ENCODE data around the gene ZNF219. TPM values are rescaled to one million over a fixed set of nuclear protein-coding genes. Genes with fewer than 3 reads are reported as not detected.
A peak's percentile ranks its signal among the peaks of the same experiment; 100 is the strongest.

ZNF219 gene
- total RNA-seq, 1 donor from 2014 or later = 111 TPM

GRCh38 chr14:21106176-21106497 is 7.7 kb upstream of the ZNF219 start:
- TF ChIP-seq CTCF (IDR thresholded peaks at IDR 0.05; ENCODE audit: unreplicated experiment) = no peak
- Mint-ChIP-seq H3K4me1 (ENCODE audit: low read depth) (peaks cover 32% of the 10 kb centered on the region), H3K36me3 (ENCODE audit: insufficient read depth) (no peaks in the 10 kb centered on the region), H3K4me3 (ENCODE audit: low read depth) (no peak overlapping the region), H3K27ac (no peak overlapping the region), H3K27me3 (no peaks in the 10 kb centered on the region), H3K9me3 (ENCODE audit: low read depth) (no peaks in the 10 kb centered on the region)
- DNase-seq (ENCODE audit: low spot score, unreplicated experiment) = no peak

- no peaks in the 10 kb centered on the region for H3K9me3 Mint-ChIP-seq (ENCODE audit: low read depth)
- TF ChIP-seq CTCF (IDR thresholded peaks at IDR 0.05; ENCODE audit: unreplicated experiment) = no peak
- DNase-seq (ENCODE audit: low spot score, unreplicated experiment) = no peak
- no peaks in the 10 kb centered on the region for H3K27me3 Mint-ChIP-seq
- peaks cover 35% of the 10 kb centered on the region for H3K4me1 Mint-ChIP-seq (ENCODE audit: low read depth)
- H3K27ac Mint-ChIP-seq = no peak overlapping the region
- H3K36me3 Mint-ChIP-seq (ENCODE audit: insufficient read depth) = no peaks in the 10 kb centered on the region
- no peak overlapping the region for H3K4me3 Mint-ChIP-seq (ENCODE audit: low read depth)
Observed at GRCh38 chr14:21105095-21105494, 6.6 kb upstream of the ZNF219 start.

- H3K9me3 Mint-ChIP-seq (ENCODE audit: low read depth) = no peaks in the 10 kb centered on the region
- peak overlapping the region; percentile 78 for H3K4me3 Mint-ChIP-seq (ENCODE audit: low read depth)
- no peaks in the 10 kb centered on the region for H3K27me3 Mint-ChIP-seq
- no peaks in the 10 kb centered on the region for H3K36me3 Mint-ChIP-seq (ENCODE audit: insufficient read depth)
- peak; percentile 84 for TF ChIP-seq CTCF (IDR thresholded peaks at IDR 0.05; ENCODE audit: unreplicated experiment)
- peaks cover 38% of the 10 kb centered on the region for H3K4me1 Mint-ChIP-seq (ENCODE audit: low read depth)
- DNase-seq (ENCODE audit: low spot score, unreplicated experiment) = no peak
- peak overlapping the region; percentile 94 for H3K27ac Mint-ChIP-seq
Observed at GRCh38 chr14:21104448-21105060, 6.1 kb upstream of the ZNF219 start.

GRCh38 chr14:21103710-21104447 is 5.4 kb upstream of the ZNF219 start:
- H3K27ac Mint-ChIP-seq = peak overlapping the region; percentile 94
- peak overlapping the region; percentile 78 for H3K4me3 Mint-ChIP-seq (ENCODE audit: low read depth)
- H3K9me3 Mint-ChIP-seq (ENCODE audit: low read depth) = no peaks in the 10 kb centered on the region
- H3K4me1 Mint-ChIP-seq (ENCODE audit: low read depth) = peaks cover 45% of the 10 kb centered on the region
- no peaks in the 10 kb centered on the region for H3K36me3 Mint-ChIP-seq (ENCODE audit: insufficient read depth)
- H3K27me3 Mint-ChIP-seq = no peaks in the 10 kb centered on the region
- peak; percentile 81 for TF ChIP-seq CTCF (IDR thresholded peaks at IDR 0.05; ENCODE audit: unreplicated experiment)
- DNase-seq (ENCODE audit: low spot score, unreplicated experiment) = peak; percentile 91

GRCh38 chr14:21103411-21103709 is 4.9 kb upstream of the ZNF219 start:
- H3K9me3 Mint-ChIP-seq (ENCODE audit: low read depth) = no peaks in the 10 kb centered on the region
- peaks cover 46% of the 10 kb centered on the region for H3K4me1 Mint-ChIP-seq (ENCODE audit: low read depth)
- TF ChIP-seq CTCF (IDR thresholded peaks at IDR 0.05; ENCODE audit: unreplicated experiment) = no peak

More at GRCh38 chr14:21103411-21103709, 4.9 kb upstream of the ZNF219 start:
- H3K27ac Mint-ChIP-seq = peak overlapping the region; percentile 94
- H3K36me3 Mint-ChIP-seq (ENCODE audit: insufficient read depth) = no peaks in the 10 kb centered on the region
- no peak for DNase-seq (ENCODE audit: low spot score, unreplicated experiment)
- no peaks in the 10 kb centered on the region for H3K27me3 Mint-ChIP-seq
- H3K4me3 Mint-ChIP-seq (ENCODE audit: low read depth) = peak overlapping the region; percentile 78

All from progenitor cell of endocrine pancreas (in vitro differentiated cells).